GM18873 (cell line): ENCODE measurements around the gene DGKG.

Experiments used
- ATAC-seq: cut with Tn5 transposase; IDR thresholded peaks from one replicate; pipeline ENCODE4 v1.9.1; 2021; ENCODE audit warnings: mild to moderate bottlenecking, moderate library complexity, moderate number of reproducible peaks; ENCODE audit not compliant: unreplicated experiment, low FRiP score

DGKG gene

GRCh38 chr3:186368176-186368575 is 6.1 kb upstream of the DGKG start:
- ATAC-seq: no peak

GRCh38 chr3:186367631-186368030 is 5.6 kb upstream of the DGKG start:
- ATAC-seq: no peak

DNA sequence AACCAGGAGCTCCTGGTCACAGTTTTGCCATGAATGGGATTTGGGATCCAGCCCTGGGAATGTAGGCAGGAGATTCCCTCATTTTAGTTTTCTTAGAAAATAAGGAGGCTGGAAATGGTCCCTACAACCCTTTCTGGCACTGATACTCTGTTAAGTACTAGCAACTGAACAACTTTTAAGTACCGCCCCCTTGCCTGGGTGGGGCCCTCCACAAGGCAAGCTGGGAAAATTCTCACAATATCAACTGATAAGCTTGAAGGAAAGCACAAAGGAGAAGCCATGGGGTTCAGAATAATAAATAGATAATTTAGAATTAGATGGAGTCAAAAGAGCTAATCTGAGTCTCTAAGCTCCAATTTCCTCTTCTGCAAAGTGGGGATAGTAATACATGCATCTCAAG is 4.2 kb upstream of the DGKG start:
- ATAC-seq: no peak

- ATAC-seq: no peak
Observed at GRCh38 chr3:186365202-186365974, 3.4 kb upstream of the DGKG start.

GRCh38 chr3:186362988-186363387 is 954 bp upstream of the DGKG start:
- ATAC-seq: no peak

DNA sequence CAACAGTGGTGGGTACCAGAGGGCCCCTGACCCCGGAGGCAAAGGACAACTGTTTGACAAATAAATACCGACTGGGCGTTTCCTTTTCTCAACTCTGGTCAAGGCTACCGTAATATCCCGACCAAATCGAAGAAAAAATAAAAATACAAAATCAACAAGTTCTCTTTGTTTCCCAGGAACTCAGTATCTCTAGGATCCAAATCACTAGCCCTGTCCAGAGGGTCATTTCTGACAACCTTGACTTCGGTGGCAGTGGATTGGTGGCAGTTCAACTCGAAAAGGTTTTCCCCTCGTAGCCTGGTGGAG is 456 bp upstream of the DGKG start:
- ATAC-seq: no peak

DNA sequence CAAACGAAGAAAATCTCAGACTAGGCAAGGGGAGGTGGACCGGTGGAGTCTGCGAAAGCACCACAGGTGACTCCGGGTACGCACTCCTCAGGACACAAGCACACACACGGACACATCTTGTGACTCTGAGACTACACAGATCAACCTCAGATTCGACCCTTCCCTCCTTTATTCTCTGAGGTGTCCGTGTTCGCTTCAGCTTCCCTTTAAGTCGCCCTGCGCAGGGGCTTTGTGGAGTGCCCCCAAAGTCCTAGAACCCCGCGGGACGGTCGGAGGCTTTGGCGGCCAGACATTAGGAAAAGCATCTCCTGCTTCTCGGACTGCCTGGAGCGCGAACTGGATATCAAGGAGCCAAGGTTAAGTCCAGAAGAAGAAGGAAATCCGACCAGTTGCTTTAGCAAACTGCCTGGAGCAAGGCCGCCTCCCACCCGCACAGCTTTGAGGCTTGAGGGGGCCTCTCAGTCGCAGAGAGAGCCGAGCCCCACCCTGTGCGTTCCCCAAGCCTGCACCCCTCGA is 730 bp downstream of the DGKG start:
- no peak for ATAC-seq

DNA sequence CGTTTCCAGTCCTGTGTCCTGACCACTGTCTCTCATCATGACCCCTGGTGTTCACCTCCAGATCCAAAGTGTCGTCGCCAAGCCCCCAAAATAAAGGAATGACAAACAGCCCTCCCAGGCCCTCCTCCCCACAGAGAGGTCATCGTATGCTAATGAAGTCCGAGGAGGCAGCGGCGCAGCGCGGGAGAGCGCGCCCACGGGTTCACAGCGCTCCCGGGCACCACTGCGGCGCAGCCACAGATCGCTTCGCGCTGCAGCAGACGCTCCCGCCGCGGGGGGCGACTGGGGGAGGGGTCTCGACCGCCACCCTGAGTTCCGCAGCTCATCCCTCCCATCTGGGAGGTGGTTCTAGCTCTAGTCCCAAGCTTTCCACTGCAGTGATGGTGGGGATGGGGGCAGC is 1.3 kb downstream of the DGKG start:
- no peak for ATAC-seq

DNA sequence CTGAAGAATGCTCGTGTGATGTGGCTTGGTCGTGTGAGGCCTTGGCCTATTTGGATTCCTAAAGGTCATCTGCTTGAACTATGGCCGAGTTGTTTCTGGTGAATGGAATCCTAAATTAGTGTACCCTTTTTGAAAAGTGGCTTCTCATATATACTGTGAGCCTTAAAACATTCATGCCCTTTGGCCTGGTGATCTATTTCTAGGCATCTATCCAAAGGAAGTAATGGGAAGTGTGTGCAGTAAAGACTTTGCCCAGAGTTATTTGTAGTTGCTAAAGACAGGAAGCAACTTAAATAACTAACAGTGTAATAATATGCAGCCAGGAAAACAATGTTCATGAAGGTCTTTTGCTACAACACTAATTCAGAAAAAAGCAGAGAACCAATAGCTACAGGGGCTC is 3.0 kb downstream of the DGKG start:
- no peak for ATAC-seq

DNA sequence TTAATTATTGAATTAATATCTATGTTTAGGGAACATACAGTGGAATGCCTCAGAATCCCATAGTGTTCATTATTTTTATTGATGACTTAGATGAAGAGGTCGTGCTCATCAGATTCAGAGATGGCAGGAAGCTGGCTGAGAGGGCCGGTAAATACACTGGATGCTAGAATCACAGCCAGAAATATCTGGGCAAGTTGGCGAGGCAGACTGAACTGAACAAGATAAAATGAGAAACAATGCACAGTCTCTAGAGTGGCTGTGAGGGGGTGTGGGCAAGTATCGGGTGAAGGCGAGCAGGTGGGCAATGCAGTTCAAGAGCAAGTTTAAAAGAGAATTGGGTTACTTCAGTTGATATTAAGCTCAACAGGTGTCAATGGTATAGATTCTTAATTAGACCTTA is 5.9 kb downstream of the DGKG start:
- no peak for ATAC-seq

DNA sequence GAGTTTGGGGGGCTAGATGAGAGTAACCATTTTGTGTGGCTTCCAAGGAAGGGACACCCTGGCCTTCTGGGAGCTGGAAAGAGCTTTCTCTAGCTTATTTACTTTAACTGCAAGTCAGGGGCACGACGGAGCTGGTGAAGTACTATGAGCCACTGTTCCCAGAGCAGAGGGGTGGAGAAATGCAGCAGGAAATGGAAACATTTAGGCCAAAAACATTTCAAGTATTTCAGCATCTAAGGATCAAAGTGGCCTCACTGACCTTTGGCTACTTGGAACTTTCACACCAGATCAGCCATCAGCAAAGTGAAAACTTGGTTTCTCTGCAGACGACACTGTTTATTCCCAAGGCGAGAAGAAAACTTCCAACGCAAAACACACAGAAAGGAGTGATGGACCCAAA is 7.9 kb downstream of the DGKG start:
- ATAC-seq: no peak

DNA sequence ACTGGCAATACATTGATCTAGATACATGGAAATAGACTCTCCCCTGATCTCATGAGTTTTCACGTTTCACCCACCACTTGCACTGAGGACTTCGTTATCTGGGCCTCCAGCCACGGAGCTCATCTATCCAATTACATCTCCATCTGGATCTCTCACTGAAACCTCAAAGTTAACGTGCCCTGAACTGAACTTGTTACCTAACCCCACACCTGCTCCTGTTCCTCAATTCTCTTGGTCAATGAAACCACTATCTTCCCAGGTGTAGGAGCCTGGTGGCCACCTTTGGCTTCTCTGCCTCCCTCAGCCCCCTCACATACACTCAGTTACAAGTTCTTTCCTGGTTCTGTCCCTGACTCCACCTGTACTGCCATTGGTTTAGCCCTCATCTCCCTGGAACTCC is 9.7 kb downstream of the DGKG start:
- ATAC-seq: no peak

DNA sequence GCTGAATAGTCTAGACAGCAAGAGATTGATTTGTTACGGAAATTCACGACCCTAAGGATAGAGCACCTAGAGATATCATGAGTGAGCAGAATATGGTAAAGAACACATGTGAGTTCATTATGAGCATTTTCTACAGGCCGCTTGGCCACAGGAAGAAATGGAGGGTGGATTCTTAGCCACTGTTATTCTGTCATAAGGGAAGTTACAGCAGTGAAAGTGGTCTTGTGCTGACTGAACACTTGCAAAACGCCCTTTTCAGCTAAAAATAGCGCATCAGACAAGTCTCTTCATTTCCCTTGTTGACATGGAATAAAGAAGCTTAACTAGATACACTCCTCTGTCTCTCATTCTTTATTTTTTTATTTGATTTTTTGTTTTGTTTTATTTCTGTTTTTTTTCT is 19.8 kb downstream of the DGKG start:
- no peak for ATAC-seq

- no peak for ATAC-seq
Observed at GRCh38 chr3:186340204-186340603, 21.8 kb downstream of the DGKG start.

- no peak for ATAC-seq
Observed at GRCh38 chr3:186339180-186339918, 22.7 kb downstream of the DGKG start.

GRCh38 chr3:186333256-186333655 is 28.8 kb downstream of the DGKG start:
- ATAC-seq: no peak

DNA sequence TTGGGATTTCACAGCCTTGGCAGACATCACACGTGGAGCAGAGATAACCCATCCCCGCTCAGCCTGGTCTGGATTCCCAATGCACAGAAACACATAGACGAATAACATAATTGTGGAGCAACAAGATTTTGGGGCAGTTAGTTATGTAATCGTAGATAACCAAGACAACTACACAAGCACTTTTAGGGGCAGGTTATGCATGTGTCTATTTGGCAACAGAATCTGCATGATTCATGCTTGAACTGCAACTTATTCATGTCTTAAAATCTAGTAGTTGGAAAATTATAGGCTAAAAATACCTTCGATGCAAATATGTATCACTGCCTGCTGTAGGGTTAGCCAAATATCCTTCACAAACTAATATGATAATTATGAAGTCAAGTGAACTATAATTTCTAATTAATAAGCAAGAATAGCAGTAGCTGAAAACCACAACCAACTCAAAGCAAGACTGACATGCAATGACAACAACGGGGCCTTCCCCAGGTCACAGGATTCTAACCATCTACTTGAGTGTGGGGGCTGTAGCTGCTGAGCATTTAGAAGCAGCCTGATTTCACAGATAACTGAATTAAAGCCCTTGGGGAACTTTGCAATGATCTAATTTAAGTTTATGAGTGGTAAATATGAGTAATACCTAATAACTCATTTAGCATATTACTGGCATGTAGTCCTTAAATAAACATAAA is 31.1 kb downstream of the DGKG start:
- no peak for ATAC-seq

DNA sequence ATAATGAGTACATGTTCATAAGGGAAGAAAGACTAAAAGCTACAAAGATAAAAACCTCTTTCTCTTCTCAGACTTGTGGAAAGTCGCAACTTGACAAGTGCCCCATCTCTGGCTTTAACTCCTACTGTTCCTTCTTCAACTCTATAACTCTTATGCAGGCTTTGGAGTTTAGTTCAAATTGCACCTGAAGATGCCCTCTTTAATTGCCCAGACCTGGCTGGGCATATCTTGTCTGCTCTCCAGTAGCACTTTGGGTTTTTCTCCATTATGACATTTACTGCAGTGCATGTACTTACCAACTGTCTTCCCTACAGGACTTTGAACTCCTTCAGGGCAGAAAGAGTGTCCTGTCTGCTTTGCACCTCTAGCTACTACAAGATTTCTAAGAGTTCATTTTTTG is 32.4 kb downstream of the DGKG start:
- ATAC-seq: no peak

GRCh38 chr3:186327912-186328487 is 34.0 kb downstream of the DGKG start:
- no peak for ATAC-seq

DNA sequence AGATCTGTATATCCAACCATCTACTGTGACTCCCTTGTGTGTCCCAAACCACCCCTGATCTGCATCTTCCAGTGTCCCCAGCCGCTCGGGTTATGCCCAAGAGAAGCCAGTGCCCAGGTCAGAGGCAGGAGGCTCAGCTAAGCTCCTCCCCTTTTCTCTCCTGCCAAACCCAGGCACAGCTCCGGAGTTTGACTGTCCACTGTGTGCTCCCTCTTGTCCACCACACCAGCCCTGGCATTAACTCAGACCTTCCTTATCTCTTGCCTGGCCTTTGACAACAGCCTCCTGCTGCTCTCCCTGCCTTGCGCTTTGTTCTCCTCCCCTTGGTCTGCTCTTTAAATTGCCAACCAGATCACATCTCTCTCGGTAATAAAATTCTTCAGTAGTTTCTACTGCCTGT is 39.3 kb downstream of the DGKG start:
- ATAC-seq: no peak

DNA sequence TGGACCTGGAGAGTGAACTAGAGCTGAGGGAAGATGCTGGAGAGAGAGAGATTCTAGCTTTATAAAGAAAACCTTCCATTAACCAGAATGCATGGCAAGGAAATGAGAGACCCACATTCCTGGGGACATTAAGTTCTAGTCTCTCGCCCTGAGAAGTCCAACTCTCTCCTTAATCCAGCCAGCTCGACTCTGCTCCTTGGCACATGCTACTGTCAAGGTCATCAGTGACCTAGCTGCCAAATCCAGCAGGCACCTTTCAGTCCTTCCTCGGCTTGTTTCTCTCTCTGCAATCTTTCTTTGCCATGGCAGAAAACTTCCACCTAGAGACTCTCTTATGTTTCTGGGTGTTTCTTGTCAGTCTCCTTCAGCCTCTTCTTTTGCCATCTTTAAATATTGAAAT is 40.3 kb downstream of the DGKG start:
- ATAC-seq: no peak
